H1 (cell line): ENCODE results near the gene SLC7A11. TPM values are rescaled to one million over a fixed set of nuclear protein-coding genes. Genes with fewer than 3 reads are reported as not detected.

Source experiments
- BCL11A ChIP-seq, 2 experiments: IDR thresholded peaks; one replicate each; pipeline ENCODE4 v1.6.1; 2011; ENCODE audit warnings: low read depth in 2 of 2, low read length in 2 of 2, mild to moderate bottlenecking in 2 of 2
- CHD7 ChIP-seq: fragments of 300-600 bp; sonication (generic); IDR thresholded peaks from 2 replicates; pipeline ENCODE4 v1.7.1; 2012; ENCODE audit warnings: low read length, moderate library complexity, mild to moderate bottlenecking, inconsistent platforms; ENCODE audit not compliant: insufficient replicate concordance
- GTF2F1 ChIP-seq: IDR thresholded peaks from 2 replicates; pipeline ENCODE4 v1.6.1; 2012; ENCODE audit warnings: low read depth, low read length, improper control_type of control experiment, borderline replicate concordance
- HDAC6 ChIP-seq: IDR thresholded peaks from one replicate; pipeline ENCODE4 v1.7.1; 2012; ENCODE audit warnings: low read depth, mild to moderate bottlenecking, inconsistent platforms, low read length, moderate library complexity
- POLR2AphosphoS5 ChIP-seq: IDR thresholded peaks from 2 replicates; pipeline ENCODE4 v1.6.1; 2011; ENCODE audit warnings: low read depth, low read length
- RBBP5 ChIP-seq: IDR thresholded peaks from 2 replicates; pipeline ENCODE4 v1.7.1; 2012; ENCODE audit warnings: low read depth, mild to moderate bottlenecking, inconsistent platforms, low read length, moderate library complexity, borderline replicate concordance
- TEAD4 ChIP-seq: IDR thresholded peaks from 2 replicates; pipeline ENCODE4 v1.6.1; 2012; ENCODE audit warnings: low read depth, low read length, inconsistent platforms, mixed read lengths
- polyA plus RNA-seq, 7 experiments: library from polyadenylated mRNA; depleted of rRNA in 3 of 7; stranded (reverse) in 5 of 7; unstranded in 2 of 7; fragments of >200 nt in 5 of 7; fragments of 200-250 nt in 2 of 7; gene quantifications; 1 replicate in 5 of 7; 2 replicates in 1 of 7; 4 replicates in 1 of 7; pipeline versions ENCODE4 v1.2.1 to v1.2.3, GENCODE V29; 2011 to 2013; ENCODE audit warnings: missing spikeins in 2 of 7, mixed read lengths in 2 of 7
- total RNA-seq: library from RNA; stranded (reverse); fragmentation: NEBNext Ultra II Directional; extraction: Animal tissue kit (Norgen Biotek cat#: 25700); gene quantifications from 2 replicates; pipeline ENCODE4 v1.2.1, GENCODE V29; 2021

The SLC7A11 gene
- total and polyA plus RNA-seq, 2 of the 8 experiments (the other 6 are each of a cell fraction or from before 2014, with no cell fraction given), result 6.6 to 17.0 TPM

- TF ChIP-seq HDAC6 (no peak), GTF2F1 (no peak), POLR2AphosphoS5 (no peak), CHD7 (no peak), RBBP5 (no peak), BCL11A (IDR thresholded peaks at IDR 0.05; ENCODE audit: low read depth in 2 of 2, low read length in 2 of 2) (no peak), TEAD4 (no peak)
Observed at GRCh38 chr4:138200236-138200590, 41.9 kb downstream of the SLC7A11 start (continued).
